OCI-LY1 (cell line): ENCODE measurements around the gene HSBP1L1.

ENCODE experiments used
- H2AFZ ChIP-seq: fragments of 200-600 bp; sonication (generic), shearing (Covaris generic); 2 replicates; pipeline ENCODE4 v1.6.0; 2014; ENCODE audit warnings: antibody characterized with exemption, mild to moderate bottlenecking, low read length
- H3F3A ChIP-seq: fragments of 200-600 bp; sonication (generic), shearing (Covaris generic); 2 replicates; pipeline ENCODE4 v1.6.0; 2014; ENCODE audit warnings: mild to moderate bottlenecking, antibody characterized with exemption, low read length, moderate library complexity; ENCODE audit not compliant: insufficient read depth
- H3K27ac ChIP-seq: fragments of 200-600 bp; sonication (generic); 2 replicates; pipeline ENCODE4 v1.5.1; 2014; ENCODE audit warnings: low read length, mixed run types, mild to moderate bottlenecking, low read depth; ENCODE audit not compliant: poor library complexity, severe bottlenecking
- H3K27me3 ChIP-seq: fragments of 200-600 bp; sonication (generic); 2 replicates; pipeline ENCODE4 v1.6.0; 2014; ENCODE audit warnings: antibody characterized with exemption, mild to moderate bottlenecking, low read length, moderate library complexity; ENCODE audit not compliant: insufficient read depth
- H3K36me3 ChIP-seq: fragments of 200-600 bp; sonication (generic); 2 replicates; pipeline ENCODE4 v1.6.1; 2014; ENCODE audit warnings: mild to moderate bottlenecking, antibody characterized with exemption, low read length, moderate library complexity, mixed read lengths; ENCODE audit not compliant: insufficient read depth
- H3K4me1 ChIP-seq: fragments of 200-600 bp; sonication (generic); 2 replicates; pipeline ENCODE4 v1.5.1; 2014; ENCODE audit warnings: mild to moderate bottlenecking, low read length, moderate library complexity; ENCODE audit not compliant: insufficient read depth, severe bottlenecking
- H3K4me2 ChIP-seq: fragments of 200-600 bp; sonication (generic), shearing (Covaris generic); 2 replicates; pipeline ENCODE4 v1.6.1; 2014; ENCODE audit warnings: low read length
- H3K4me3 ChIP-seq: fragments of 200-600 bp; sonication (generic); 2 replicates; pipeline ENCODE4 v1.5.1; 2014; ENCODE audit warnings: low read length, low read depth, mild to moderate bottlenecking, mixed read lengths; ENCODE audit not compliant: poor library complexity, severe bottlenecking
- H3K79me2 ChIP-seq: fragments of 200-600 bp; shearing (Covaris generic); 2 replicates; pipeline ENCODE4 v1.6.1; 2016; ENCODE audit warnings: mixed run types, low read length, mixed read lengths; ENCODE audit not compliant: insufficient read depth
- H3K9ac ChIP-seq: fragments of 200-600 bp; sonication (generic), shearing (Covaris generic); 2 replicates; pipeline ENCODE4 v1.6.1; 2014; ENCODE audit warnings: mild to moderate bottlenecking, low read length, mixed read lengths
- H3K9me2 ChIP-seq: fragments of 200-600 bp; sonication (generic), shearing (Covaris generic); 2 replicates; pipeline ENCODE4 v1.6.1; 2014; ENCODE audit warnings: low read depth, mild to moderate bottlenecking, low read length, mixed read lengths
- H3K9me3 ChIP-seq: fragments of 200-600 bp; shearing (Covaris generic); 2 replicates; pipeline ENCODE4 v1.6.1; 2014; ENCODE audit warnings: low read length, mixed read lengths
- H4K20me1 ChIP-seq: fragments of 200-600 bp; sonication (generic), shearing (Covaris generic); 2 replicates; pipeline ENCODE4 v1.6.0; 2016; ENCODE audit warnings: mild to moderate bottlenecking, low read length; ENCODE audit not compliant: insufficient read depth
- EZH2 ChIP-seq: fragments of 200-600 bp; sonication (generic), shearing (Covaris generic); IDR thresholded peaks from 2 replicates; pipeline ENCODE4 v1.8.0; 2017; ENCODE audit warnings: borderline replicate concordance, mixed run types, mild to moderate bottlenecking, antibody characterized with exemption, low read length, moderate library complexity, mixed read lengths
- TF ChIP-seq, protein P1 (sequence below): fragments of 200-600 bp; sonication (generic), shearing (Covaris generic); IDR thresholded peaks from 2 replicates; pipeline ENCODE4 v1.5.1; 2017; ENCODE audit warnings: mild to moderate bottlenecking, antibody characterized with exemption, low read length, moderate library complexity, mixed read lengths

HSBP1L1 gene

DNA sequence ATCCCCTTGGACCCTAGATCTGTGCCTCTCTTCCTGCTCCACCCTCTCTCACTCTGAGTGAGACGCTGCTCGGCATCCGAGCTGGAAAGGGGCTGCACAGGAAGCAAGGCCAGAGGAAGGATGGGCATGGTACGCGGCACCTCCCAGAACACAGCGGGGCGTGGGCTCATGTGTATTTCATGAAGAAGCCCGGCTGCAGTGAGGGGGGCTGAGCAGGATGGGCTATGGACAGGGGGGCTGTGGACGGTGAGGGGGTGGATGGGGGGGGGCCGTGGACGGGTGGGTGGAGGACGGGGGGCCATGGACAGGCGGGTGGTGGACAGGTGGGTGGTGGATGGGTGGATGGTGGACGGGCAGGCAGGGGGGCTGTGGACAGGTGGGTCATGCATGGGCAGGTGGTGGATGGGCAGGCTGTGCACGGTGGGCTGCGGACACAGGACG, 41.5 kb upstream of the HSBP1L1 start:
- no peaks in the 10 kb centered on the region for H3K9me3 ChIP-seq
- peaks cover 14% of the 10 kb centered on the region for H3K36me3 ChIP-seq
- no peak overlapping the region for H3K9ac ChIP-seq
- H3K27me3 ChIP-seq = no peaks in the 10 kb centered on the region
- H4K20me1 ChIP-seq = no peaks in the 10 kb centered on the region
- no peak overlapping the region for H2AFZ ChIP-seq
- H3K4me3 ChIP-seq = no peak overlapping the region
- H3F3A ChIP-seq = no peaks in the 10 kb centered on the region
- H3K79me2 ChIP-seq = no peaks in the 10 kb centered on the region
- no peaks in the 10 kb centered on the region for H3K9me2 ChIP-seq
- no peak overlapping the region for H3K4me2 ChIP-seq
- TF ChIP-seq, protein P1, sequence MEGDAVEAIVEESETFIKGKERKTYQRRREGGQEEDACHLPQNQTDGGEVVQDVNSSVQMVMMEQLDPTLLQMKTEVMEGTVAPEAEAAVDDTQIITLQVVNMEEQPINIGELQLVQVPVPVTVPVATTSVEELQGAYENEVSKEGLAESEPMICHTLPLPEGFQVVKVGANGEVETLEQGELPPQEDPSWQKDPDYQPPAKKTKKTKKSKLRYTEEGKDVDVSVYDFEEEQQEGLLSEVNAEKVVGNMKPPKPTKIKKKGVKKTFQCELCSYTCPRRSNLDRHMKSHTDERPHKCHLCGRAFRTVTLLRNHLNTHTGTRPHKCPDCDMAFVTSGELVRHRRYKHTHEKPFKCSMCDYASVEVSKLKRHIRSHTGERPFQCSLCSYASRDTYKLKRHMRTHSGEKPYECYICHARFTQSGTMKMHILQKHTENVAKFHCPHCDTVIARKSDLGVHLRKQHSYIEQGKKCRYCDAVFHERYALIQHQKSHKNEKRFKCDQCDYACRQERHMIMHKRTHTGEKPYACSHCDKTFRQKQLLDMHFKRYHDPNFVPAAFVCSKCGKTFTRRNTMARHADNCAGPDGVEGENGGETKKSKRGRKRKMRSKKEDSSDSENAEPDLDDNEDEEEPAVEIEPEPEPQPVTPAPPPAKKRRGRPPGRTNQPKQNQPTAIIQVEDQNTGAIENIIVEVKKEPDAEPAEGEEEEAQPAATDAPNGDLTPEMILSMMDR = no peak
- TF ChIP-seq EZH2 = no peak
- no peaks in the 10 kb centered on the region for H3K4me1 ChIP-seq
- H3K27ac ChIP-seq = no peak overlapping the region

DNA sequence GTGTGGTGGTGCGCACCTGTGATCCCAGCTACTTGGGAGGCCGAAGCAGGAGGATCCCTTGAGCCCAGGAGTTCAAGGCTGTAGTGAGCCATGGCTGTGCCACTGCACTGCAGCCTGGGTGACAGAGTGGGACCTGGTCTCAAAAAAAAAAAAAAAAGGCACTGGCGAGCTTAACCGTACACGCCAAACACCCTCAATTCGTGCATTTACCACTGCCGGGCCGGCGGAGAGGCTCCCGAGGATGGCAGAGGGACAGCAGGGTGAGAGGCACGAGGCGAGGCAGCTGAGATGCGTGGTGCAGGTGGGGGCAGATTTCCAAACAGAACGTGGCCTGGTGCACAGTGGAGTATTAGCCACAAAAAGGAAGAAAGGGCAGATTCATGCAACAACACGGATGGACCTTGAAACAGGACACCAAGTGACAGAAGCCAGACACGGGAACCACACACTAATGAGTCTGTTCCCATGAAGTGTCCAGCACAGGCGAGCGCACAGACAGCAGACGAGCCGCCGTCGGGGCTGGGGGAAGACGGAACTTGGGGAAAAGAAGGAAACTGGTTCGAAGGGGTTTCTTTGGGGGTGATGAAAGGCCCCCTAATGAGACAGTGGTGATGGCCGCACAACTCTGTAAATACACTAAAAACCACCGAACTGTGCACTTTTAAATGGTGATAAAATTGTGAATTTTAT, 40.4 kb upstream of the HSBP1L1 start:
- no peak overlapping the region for H3K27ac ChIP-seq
- no peak overlapping the region for H3K4me2 ChIP-seq
- no peak for TF ChIP-seq EZH2
- TF ChIP-seq, protein P1 = no peak
- no peak overlapping the region for H3K4me3 ChIP-seq
- no peak overlapping the region for H3K9ac ChIP-seq
- H3K27me3 ChIP-seq = no peaks in the 10 kb centered on the region
- no peaks in the 10 kb centered on the region for H3K9me2 ChIP-seq
- H2AFZ ChIP-seq = no peak overlapping the region
- no peaks in the 10 kb centered on the region for H3K4me1 ChIP-seq
- no peaks in the 10 kb centered on the region for H4K20me1 ChIP-seq
- peaks cover 15% of the 10 kb centered on the region for H3K36me3 ChIP-seq
- no peaks in the 10 kb centered on the region for H3F3A ChIP-seq
- no peaks in the 10 kb centered on the region for H3K9me3 ChIP-seq
- H3K79me2 ChIP-seq = no peaks in the 10 kb centered on the region

DNA sequence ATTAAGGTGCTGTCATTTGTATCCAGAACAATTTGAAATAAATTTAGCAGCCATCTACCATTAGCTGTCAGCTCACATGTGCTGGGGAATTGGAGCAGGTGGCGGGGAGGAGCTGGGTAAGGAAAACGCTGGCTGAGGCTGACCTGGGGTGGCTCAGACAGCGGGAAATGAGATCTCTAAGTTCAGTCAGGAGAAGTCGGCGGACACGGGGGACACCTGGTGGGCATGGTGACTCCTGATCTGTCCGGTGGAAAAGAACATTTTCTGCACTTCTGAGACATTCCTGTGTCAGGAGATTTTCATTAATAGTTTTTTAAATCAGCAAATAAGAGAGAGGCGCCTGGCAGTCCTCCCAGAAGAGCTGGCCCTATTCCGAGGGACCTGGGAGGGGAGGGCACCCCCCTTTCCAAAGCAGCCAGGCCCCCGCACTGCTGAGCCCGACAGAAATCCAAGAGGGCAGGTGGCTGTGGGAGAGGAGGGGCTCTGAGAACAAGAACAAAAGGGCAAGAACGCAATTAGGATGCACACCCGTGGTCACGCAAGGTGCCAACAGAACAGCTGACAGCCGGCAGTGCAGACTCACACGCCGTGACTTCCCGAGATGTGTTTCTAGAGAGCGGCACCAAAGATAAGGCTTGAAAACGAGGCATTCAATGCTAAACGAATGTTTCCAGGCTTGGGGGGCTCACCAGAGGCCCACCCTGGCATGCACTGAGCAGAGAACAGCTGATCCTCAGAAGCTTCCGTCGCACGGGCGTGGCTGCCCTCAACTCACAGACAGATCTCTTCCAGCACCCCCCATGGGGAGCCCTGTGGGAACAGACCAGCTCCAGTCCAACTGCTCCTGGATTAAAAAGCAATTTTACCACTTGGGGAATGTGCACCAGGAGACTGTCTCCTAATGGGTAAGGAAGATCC, 39.4 kb upstream of the HSBP1L1 start:
- Histone ChIP-seq H3K4me2 (no peak overlapping the region), H3K9ac (no peak overlapping the region), H3K27ac (no peak overlapping the region), H3K27me3 (no peaks in the 10 kb centered on the region), H3K4me1 (no peaks in the 10 kb centered on the region), H3K9me2 (no peaks in the 10 kb centered on the region), H3K9me3 (peaks cover 8% of the 10 kb centered on the region), H3F3A (no peaks in the 10 kb centered on the region), H3K36me3 (peaks cover 24% of the 10 kb centered on the region), H4K20me1 (no peaks in the 10 kb centered on the region), H3K79me2 (no peaks in the 10 kb centered on the region), H3K4me3 (no peak overlapping the region), H2AFZ (no peak overlapping the region)
- TF ChIP-seq, protein P1 = no peak
- no peak for TF ChIP-seq EZH2
